Right lung (tissue), 10 donors: Measurements from ENCODE around the gene OMD. TPM values are rescaled to one million over a fixed set of nuclear protein-coding genes. Genes with fewer than 3 reads are reported as not detected.

Experiments
- DNase-seq, 2 donors: peaks; one replicate each; pipeline ENCODE4 v3.0.0-alpha.2; 2013
- long read RNA-seq, 8 donors: transcript quantifications; one replicate each; lab custom pipeline, GENCODE V29; 2026
- polyA plus RNA-seq, 5 donors: library from polyadenylated mRNA; unstranded; fragments of 120-200 nt; gene quantifications; one replicate each; pipeline versions ENCODE4 v1.2.1 to v1.2.3, GENCODE V29; 2013; ENCODE audit warnings: inconsistent platforms in 1 of 5, low replicate concordance in 1 of 5; ENCODE audit not compliant: insufficient read length in 5 of 5, insufficient read depth in 1 of 5

OMD gene
- polyA plus RNA-seq = 1 to 10 TPM in 4 of 5 donors, under 1 TPM in 1; 0.85 to 1.4 (median 1.2) TPM
- long read RNA-seq, donor 1 = 0 reads
- long read RNA-seq, donor 2 = 0 reads
- long read RNA-seq, donor 3 = 0 reads
- long read RNA-seq, donor 4 = 0 reads
- long read RNA-seq, donor 5 = 0 reads
- long read RNA-seq, donor 6, partial matches to known transcripts = 0 of 1 reads
- long read RNA-seq, donor 6, other reads (novel, unspliced or antisense) = 0 of 1 reads
- long read RNA-seq, donor 7, partial matches to known transcripts = 0 of 1 reads
- long read RNA-seq, donor 7, other reads (novel, unspliced or antisense) = 0 of 1 reads
- long read RNA-seq, donor 8 = 0 reads

GRCh38 chr9:92424340-92424739 is at the start of gene OMD:
OMD (minus strand) TSS chr9:92424471; CDS start chr9:92417558, 6,913 bp downstream.
- no peak for DNase-seq

GRCh38 chr9:92468206-92468605 is 43.9 kb upstream of the OMD start:
- DNase-seq = no peak

GRCh38 chr9:92467511-92467910 is 43.2 kb upstream of the OMD start:
- no peak for DNase-seq

- DNase-seq = no peak
Observed at GRCh38 chr9:92467041-92467440, 42.8 kb upstream of the OMD start.

- DNase-seq = no peak
Observed at GRCh38 chr9:92463984-92464383, 39.7 kb upstream of the OMD start.

GRCh38 chr9:92463387-92463786 is 39.1 kb upstream of the OMD start:
- no peak for DNase-seq

GRCh38 chr9:92457576-92457975 is 33.3 kb upstream of the OMD start:
- DNase-seq = no peak

GRCh38 chr9:92455217-92455616 is 30.9 kb upstream of the OMD start:
- DNase-seq = no peak

- no peak for DNase-seq
Observed at GRCh38 chr9:92446536-92446935, 22.3 kb upstream of the OMD start.

- DNase-seq = no peak
Observed at GRCh38 chr9:92444841-92445240, 20.6 kb upstream of the OMD start.

- no peak for DNase-seq
Observed at GRCh38 chr9:92440751-92441046, 16.4 kb upstream of the OMD start.

GRCh38 chr9:92439921-92440750 is 15.9 kb upstream of the OMD start:
- no peak for DNase-seq

GRCh38 chr9:92438900-92439526 is 14.7 kb upstream of the OMD start:
- DNase-seq = no peak

GRCh38 chr9:92435263-92435662 is 11.0 kb upstream of the OMD start:
- no peak for DNase-seq

- DNase-seq = no peak
Observed at GRCh38 chr9:92432972-92433548, 8.8 kb upstream of the OMD start.

GRCh38 chr9:92432350-92432749 is 8.1 kb upstream of the OMD start:
- DNase-seq = no peak

GRCh38 chr9:92429836-92430235 is 5.6 kb upstream of the OMD start:
- no peak for DNase-seq

GRCh38 chr9:92426501-92427145 is 2.4 kb upstream of the OMD start:
- DNase-seq = no peak

GRCh38 chr9:92425474-92425873 is 1.2 kb upstream of the OMD start:
- DNase-seq = peak; percentile 82 to 90

GRCh38 chr9:92423612-92424011 is 659 bp downstream of the OMD start:
- DNase-seq = no peak

GRCh38 chr9:92422611-92423338 is 1.5 kb downstream of the OMD start:
- no peak for DNase-seq
